Measurements from ENCODE around the gene SBF1. TPM values are rescaled to one million over a fixed set of nuclear protein-coding genes. Genes with fewer than 3 reads are reported as not detected.
A peak's percentile ranks its signal among the peaks of the same experiment; 100 is the strongest.

The SBF1 gene
- total and polyA plus RNA-seq, 12 donors, result 41.0 to 73.0 (median 48.1) TPM

DNA sequence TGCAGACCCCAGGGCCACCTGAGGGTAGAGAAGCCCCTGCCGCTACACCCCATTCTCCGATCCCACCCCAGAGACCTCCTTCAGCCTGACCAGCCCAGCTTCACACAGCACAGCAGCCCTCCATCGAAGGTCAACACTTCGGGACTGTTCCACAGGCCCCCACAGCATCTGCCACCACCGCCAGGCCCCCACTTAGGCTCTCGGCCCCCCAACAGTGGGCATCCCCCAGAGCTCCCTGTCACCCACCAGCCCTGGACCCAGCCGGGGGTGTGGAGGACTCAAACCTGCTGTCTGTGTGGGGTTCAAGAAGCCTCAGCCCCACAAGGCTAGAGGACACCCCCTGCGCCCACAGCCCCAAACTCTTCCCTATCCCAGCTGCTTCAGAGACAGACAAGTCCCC lies 6.2 kb downstream of the SBF1 start:
- TF ChIP-seq, protein P1, sequence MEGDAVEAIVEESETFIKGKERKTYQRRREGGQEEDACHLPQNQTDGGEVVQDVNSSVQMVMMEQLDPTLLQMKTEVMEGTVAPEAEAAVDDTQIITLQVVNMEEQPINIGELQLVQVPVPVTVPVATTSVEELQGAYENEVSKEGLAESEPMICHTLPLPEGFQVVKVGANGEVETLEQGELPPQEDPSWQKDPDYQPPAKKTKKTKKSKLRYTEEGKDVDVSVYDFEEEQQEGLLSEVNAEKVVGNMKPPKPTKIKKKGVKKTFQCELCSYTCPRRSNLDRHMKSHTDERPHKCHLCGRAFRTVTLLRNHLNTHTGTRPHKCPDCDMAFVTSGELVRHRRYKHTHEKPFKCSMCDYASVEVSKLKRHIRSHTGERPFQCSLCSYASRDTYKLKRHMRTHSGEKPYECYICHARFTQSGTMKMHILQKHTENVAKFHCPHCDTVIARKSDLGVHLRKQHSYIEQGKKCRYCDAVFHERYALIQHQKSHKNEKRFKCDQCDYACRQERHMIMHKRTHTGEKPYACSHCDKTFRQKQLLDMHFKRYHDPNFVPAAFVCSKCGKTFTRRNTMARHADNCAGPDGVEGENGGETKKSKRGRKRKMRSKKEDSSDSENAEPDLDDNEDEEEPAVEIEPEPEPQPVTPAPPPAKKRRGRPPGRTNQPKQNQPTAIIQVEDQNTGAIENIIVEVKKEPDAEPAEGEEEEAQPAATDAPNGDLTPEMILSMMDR (IDR thresholded peaks at IDR 0.05), result no peak
- intact Hi-C loops (cut with DNase I), result no loop called here
- DNase-seq, result no peak

DNA sequence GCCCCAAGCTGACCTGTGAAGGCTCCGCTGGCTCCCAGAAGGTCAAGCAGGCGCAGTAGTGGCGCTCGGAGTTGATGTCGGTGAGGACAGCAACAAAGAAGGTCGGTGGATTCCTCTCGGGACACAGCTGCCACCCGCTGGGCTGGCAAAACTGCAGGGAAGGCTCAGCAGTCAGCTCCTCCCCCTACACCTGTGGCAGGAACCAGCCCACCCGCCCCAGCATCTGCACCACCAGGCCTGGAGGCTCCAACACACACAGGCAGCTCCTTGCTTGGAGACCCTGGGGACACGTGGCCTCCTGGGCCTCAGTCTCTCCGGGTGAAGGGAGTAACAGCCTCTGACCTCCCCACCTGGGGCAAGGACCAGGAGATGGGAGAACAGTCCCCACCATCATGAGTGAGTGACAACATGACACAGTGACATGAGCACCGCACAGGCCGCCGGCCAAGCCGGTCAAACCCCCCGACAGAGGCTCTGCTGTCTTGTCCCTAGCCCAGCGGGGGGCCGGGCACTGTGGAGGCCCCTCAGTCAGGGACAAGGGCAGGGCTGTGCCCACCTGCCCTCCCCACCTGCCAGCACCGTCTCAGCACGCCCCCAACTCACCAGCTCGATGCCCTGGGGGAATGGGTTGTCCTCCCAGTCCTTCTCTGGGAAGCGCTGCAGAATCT lies 6.9 kb downstream of the SBF1 start:
- peaks cover 20 to 48% (median 39%) of the 10 kb centered on the region in 9 donors for H3K4me1 ChIP-seq
- no peaks in the 10 kb centered on the region for H3K9me3 ChIP-seq
- DNase-seq (no peak), ATAC-seq (no peak)
- H3K36me3 ChIP-seq, result peaks cover 0 to 55% (median 46%) of the 10 kb centered on the region in 9 donors
- TF ChIP-seq, protein P1 (IDR thresholded peaks at IDR 0.05), result no peak
- no peak overlapping the region for H3K4me3 ChIP-seq
- no peak overlapping the region for H3K27ac ChIP-seq
- WGBS, 2 donors, result 81 to 88% methylated on average over 22 of the region's 22 CpGs
- intact Hi-C loops (cut with DNase I), result no loop called here
- H3K27me3 ChIP-seq, result no peaks in the 10 kb centered on the region

More for the DNA sequence above, 6.2 kb downstream of the SBF1 start:
- no peaks in the 10 kb centered on the region for H3K27me3 ChIP-seq
- H3K36me3 ChIP-seq, result peaks cover 0 to 48% (median 39%) of the 10 kb centered on the region in 9 donors
- peak overlapping the region in 1 of 10 donors; percentile 80 for H3K27ac ChIP-seq
- H3K9me3 ChIP-seq, result no peaks in the 10 kb centered on the region
- peaks cover 27 to 55% (median 46%) of the 10 kb centered on the region in 9 donors for H3K4me1 ChIP-seq
- ATAC-seq, result no peak
- 78 to 88% methylated on average over 8 of the region's 8 CpGs for WGBS, 2 donors
- H3K4me3 ChIP-seq, result no peak overlapping the region

DNA sequence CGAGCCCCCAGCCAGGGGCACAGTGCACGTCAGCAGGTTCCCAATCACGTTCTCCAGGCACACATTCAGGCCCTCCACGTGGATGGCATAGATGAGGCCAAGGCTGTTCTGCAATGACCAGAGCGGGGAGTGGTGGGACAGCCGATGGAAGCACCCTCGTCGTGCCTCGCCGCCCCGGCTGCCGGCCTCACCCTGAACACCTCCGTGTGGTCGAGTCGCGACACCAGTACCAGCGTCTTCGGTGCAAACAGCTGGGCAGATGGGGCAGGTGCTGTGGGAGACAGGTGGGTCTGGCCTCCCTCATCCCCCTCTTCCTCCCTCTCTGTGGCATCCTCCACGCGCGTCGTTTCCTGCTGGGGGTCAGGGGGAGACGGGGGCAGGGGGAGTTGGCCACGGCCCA lies 7.5 kb downstream of the SBF1 start:
- no peaks in the 10 kb centered on the region for H3K27me3 ChIP-seq
- no peak overlapping the region for H3K4me3 ChIP-seq
- H3K36me3 ChIP-seq, result peaks cover 1 to 59% (median 52%) of the 10 kb centered on the region in 9 donors
- peaks cover 15 to 42% (median 34%) of the 10 kb centered on the region in 9 donors for H3K4me1 ChIP-seq
- 89% methylated on average over 24 of the region's 24 CpGs for WGBS, 2 donors
- TF ChIP-seq, protein P1 (IDR thresholded peaks at IDR 0.05), result no peak
- DNase-seq (no peak), ATAC-seq (no peak)
- no peaks in the 10 kb centered on the region for H3K9me3 ChIP-seq
- intact Hi-C loops (cut with DNase I), result no loop called here
- H3K27ac ChIP-seq, result no peak overlapping the region

DNA sequence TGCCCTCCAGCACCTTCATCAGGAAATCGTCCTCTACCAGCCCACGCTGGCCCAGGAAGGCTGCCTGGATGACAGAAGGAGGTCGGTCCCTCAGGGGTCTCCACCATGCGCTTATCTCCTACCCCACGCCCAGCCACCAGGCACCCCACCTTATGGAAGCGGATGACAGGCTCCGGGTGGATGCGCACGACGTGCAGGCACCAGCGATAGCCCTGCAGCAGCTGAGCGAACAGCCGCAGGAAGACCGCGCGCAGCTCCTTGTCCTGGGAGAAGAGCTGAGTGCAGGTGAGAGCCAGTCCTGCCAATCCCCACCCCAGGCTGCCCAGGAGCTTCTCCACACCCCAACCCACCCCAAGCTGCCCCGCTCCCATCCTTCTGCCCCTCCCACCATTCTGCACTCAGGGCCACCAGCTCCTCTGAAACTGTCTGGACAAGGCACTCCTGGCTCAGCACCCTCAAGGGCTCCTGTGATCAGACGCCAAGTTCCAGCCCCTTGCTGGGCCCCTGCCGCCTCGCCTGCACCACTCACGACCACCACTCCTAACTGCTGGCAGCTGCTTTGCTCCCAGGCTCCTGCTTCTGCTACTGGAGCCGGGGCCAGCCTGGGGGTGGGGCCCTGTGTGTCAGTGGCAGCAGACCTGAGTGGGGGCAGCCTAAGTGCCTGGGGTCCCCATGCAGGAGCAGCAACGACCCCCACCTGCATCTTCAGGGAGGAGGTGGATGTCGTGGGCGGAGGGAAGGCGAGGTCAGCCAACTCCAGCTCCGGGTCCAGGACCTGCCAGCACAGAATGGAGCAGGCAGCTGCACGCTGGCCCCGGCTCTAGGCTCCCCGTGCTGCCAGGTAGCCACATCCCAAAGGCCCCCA lies 9.5 kb downstream of the SBF1 start:
- peaks cover 11 to 79% (median 72%) of the 10 kb centered on the region in 9 donors for H3K36me3 ChIP-seq
- peaks cover 0 to 22% (median 14%) of the 10 kb centered on the region in 9 donors for H3K4me1 ChIP-seq
- no peaks in the 10 kb centered on the region for H3K27me3 ChIP-seq
- DNase-seq, result no peak
- 89 to 93% methylated on average over 30 of the region's 30 CpGs for WGBS, 2 donors
- no peaks in the 10 kb centered on the region for H3K9me3 ChIP-seq
- H3K27ac ChIP-seq, result no peak overlapping the region
- no peak overlapping the region for H3K4me3 ChIP-seq
- no peak for ATAC-seq
- TF ChIP-seq, protein P1 (IDR thresholded peaks at IDR 0.05), result no peak
- intact Hi-C loops (cut with DNase I), result no loop called here

All from heart right ventricle (tissue), 16 donors.